SK-N-SH treated with all-trans-retinoic acid at 6 μM for 48 hours (cell line): Measurements from ENCODE around the gene SBF2.

Experiments
- CSDC2 ChIP-seq: fragments of 250-450 bp; sonication (Bioruptor Pico); IDR thresholded peaks from 2 replicates; pipeline ENCODE4 v1.5.0; 2020; ENCODE audit warnings: mild to moderate bottlenecking, moderate library complexity
- GLIS3 ChIP-seq: fragments of 250-450 bp; sonication (Bioruptor Pico); IDR thresholded peaks from 2 replicates; pipeline ENCODE4 v1.5.0; 2020; ENCODE audit warnings: mild to moderate bottlenecking, moderate library complexity
- ISL1 ChIP-seq: fragments of 250-450 bp; sonication (Bioruptor Pico); IDR thresholded peaks from 2 replicates; pipeline ENCODE4 v2.1.2; 2022; ENCODE audit warnings: mild to moderate bottlenecking, moderate library complexity
- PPARA ChIP-seq: fragments of 250-450 bp; sonication (Bioruptor Pico); IDR thresholded peaks from 2 replicates; pipeline ENCODE4 v1.5.0; 2020; ENCODE audit warnings: mild to moderate bottlenecking, borderline replicate concordance
- TCF4 ChIP-seq: fragments of 250-450 bp; sonication (Bioruptor Pico); IDR thresholded peaks from 2 replicates; pipeline ENCODE4 v1.8.0; 2021; ENCODE audit warnings: mild to moderate bottlenecking, moderate library complexity, borderline replicate concordance
- TOX ChIP-seq: fragments of 250-450 bp; sonication (Bioruptor Pico); IDR thresholded peaks from 2 replicates; pipeline ENCODE4 v1.8.0; 2021; ENCODE audit warnings: mild to moderate bottlenecking, moderate library complexity, borderline replicate concordance
- ZC3H10 ChIP-seq: fragments of 250-450 bp; sonication (Bioruptor Pico); IDR thresholded peaks from 2 replicates; pipeline ENCODE4 v1.5.1; 2021; ENCODE audit warnings: mild to moderate bottlenecking, moderate library complexity
- ZFP3 ChIP-seq: fragments of 250-450 bp; sonication (Bioruptor Pico); IDR thresholded peaks from 2 replicates; pipeline ENCODE4 v1.5.0; 2020; ENCODE audit warnings: mild to moderate bottlenecking, moderate library complexity
- ZNF565 ChIP-seq: fragments of 450-650 bp; formaldehyde crosslinking; conservative IDR thresholded peaks from 2 replicates; pipeline ENCODE4 v1.5.0; 2020; ENCODE audit warnings: low read depth, mild to moderate bottlenecking, moderate library complexity
- ZNF70 ChIP-seq: fragments of 450-650 bp; formaldehyde crosslinking; IDR thresholded peaks from 2 replicates; pipeline ENCODE4 v1.5.0; 2020; ENCODE audit warnings: mild to moderate bottlenecking, moderate library complexity
- TF ChIP-seq, protein P1 (sequence below): fragments of 250-450 bp; sonication (Bioruptor Pico); IDR thresholded peaks from 2 replicates; pipeline ENCODE4 v1.5.0; 2020; ENCODE audit warnings: mild to moderate bottlenecking, moderate library complexity
- TF ChIP-seq, protein P2 (sequence below): fragments of 250-450 bp; sonication (Bioruptor Pico); IDR thresholded peaks from 2 replicates; pipeline ENCODE4 v1.8.0; 2020; ENCODE audit warnings: mild to moderate bottlenecking, moderate library complexity, borderline replicate concordance
- TF ChIP-seq, protein P3 (sequence below): fragments of 250-450 bp; sonication (Bioruptor Pico); IDR thresholded peaks from 2 replicates; pipeline ENCODE4 v1.5.1; 2021; ENCODE audit warnings: mild to moderate bottlenecking, moderate library complexity

DNA sequence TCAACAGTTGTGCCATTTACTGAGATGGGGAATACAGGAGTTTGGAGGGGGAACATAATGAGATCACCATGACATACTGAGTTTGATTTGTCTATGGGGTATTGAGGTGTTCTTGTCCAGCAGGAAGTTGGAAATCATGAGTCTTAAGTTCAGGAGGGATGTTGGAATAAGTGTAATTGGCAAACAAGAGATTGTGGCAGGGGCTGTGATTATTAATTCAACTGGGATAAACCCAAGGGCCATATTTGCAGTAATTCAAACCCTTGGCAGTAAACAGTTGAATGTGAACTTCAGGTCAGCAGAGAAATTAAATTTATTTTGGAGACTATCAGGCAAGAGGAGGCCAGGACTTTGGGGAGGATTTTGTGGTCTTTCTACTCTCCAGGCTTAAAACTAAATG lies 44.3 kb upstream of the SBF2 start:
- TF ChIP-seq, protein P1, sequence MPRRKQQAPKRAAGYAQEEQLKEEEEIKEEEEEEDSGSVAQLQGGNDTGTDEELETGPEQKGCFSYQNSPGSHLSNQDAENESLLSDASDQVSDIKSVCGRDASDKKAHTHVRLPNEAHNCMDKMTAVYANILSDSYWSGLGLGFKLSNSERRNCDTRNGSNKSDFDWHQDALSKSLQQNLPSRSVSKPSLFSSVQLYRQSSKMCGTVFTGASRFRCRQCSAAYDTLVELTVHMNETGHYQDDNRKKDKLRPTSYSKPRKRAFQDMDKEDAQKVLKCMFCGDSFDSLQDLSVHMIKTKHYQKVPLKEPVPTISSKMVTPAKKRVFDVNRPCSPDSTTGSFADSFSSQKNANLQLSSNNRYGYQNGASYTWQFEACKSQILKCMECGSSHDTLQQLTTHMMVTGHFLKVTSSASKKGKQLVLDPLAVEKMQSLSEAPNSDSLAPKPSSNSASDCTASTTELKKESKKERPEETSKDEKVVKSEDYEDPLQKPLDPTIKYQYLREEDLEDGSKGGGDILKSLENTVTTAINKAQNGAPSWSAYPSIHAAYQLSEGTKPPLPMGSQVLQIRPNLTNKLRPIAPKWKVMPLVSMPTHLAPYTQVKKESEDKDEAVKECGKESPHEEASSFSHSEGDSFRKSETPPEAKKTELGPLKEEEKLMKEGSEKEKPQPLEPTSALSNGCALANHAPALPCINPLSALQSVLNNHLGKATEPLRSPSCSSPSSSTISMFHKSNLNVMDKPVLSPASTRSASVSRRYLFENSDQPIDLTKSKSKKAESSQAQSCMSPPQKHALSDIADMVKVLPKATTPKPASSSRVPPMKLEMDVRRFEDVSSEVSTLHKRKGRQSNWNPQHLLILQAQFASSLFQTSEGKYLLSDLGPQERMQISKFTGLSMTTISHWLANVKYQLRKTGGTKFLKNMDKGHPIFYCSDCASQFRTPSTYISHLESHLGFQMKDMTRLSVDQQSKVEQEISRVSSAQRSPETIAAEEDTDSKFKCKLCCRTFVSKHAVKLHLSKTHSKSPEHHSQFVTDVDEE, result no peak
- TF ChIP-seq, protein P2, sequence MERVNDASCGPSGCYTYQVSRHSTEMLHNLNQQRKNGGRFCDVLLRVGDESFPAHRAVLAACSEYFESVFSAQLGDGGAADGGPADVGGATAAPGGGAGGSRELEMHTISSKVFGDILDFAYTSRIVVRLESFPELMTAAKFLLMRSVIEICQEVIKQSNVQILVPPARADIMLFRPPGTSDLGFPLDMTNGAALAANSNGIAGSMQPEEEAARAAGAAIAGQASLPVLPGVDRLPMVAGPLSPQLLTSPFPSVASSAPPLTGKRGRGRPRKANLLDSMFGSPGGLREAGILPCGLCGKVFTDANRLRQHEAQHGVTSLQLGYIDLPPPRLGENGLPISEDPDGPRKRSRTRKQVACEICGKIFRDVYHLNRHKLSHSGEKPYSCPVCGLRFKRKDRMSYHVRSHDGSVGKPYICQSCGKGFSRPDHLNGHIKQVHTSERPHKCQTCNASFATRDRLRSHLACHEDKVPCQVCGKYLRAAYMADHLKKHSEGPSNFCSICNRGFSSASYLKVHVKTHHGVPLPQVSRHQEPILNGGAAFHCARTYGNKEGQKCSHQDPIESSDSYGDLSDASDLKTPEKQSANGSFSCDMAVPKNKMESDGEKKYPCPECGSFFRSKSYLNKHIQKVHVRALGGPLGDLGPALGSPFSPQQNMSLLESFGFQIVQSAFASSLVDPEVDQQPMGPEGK (CRISPR knock-in tag), result no peak
- no peak for TF ChIP-seq ZFP3 (CRISPR knock-in tag)
- no peak for TF ChIP-seq CSDC2
- no peak for TF ChIP-seq TCF4
- TF ChIP-seq GLIS3 (CRISPR knock-in tag), result no peak
- TF ChIP-seq PPARA, result no peak
- TF ChIP-seq, protein P3, sequence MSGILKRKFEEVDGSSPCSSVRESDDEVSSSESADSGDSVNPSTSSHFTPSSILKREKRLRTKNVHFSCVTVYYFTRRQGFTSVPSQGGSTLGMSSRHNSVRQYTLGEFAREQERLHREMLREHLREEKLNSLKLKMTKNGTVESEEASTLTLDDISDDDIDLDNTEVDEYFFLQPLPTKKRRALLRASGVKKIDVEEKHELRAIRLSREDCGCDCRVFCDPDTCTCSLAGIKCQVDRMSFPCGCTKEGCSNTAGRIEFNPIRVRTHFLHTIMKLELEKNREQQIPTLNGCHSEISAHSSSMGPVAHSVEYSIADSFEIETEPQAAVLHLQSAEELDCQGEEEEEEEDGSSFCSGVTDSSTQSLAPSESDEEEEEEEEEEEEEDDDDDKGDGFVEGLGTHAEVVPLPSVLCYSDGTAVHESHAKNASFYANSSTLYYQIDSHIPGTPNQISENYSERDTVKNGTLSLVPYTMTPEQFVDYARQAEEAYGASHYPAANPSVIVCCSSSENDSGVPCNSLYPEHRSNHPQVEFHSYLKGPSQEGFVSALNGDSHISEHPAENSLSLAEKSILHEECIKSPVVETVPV (CRISPR knock-in tag), result no peak
- TF ChIP-seq ISL1 (CRISPR knock-in tag), result no peak
- no peak for TF ChIP-seq ZNF565 (CRISPR knock-in tag)
- no peak for TF ChIP-seq ZC3H10 (CRISPR knock-in tag)
- no peak for TF ChIP-seq TOX (CRISPR knock-in tag)
- no peak for TF ChIP-seq ZNF70 (CRISPR knock-in tag)
